ENCODE measurements around the gene ASB1.

ASB1 gene

GRCh38 chr2:238413368-238413767, 13.4 kb upstream of the ASB1 start:
- H4K12ac ChIP-seq (ENCODE audit: low read depth, low read length): no peak overlapping the region
- no peak overlapping the region for H2BK12ac ChIP-seq (ENCODE audit: low read length)
- H3K36me3 ChIP-seq (ENCODE audit: control insufficient read depth in 1 of 2, insufficient read depth in 2 of 2, low read length in 2 of 2): no peaks in the 10 kb centered on the region
- no peak overlapping the region for H3K27ac ChIP-seq (ENCODE audit: low read depth, low read length)
- H3K4me2 ChIP-seq (ENCODE audit: low read length): no peak overlapping the region
- no peak overlapping the region for H3K4me3 ChIP-seq (ENCODE audit: low read depth, low read length)
- peak in 1 of 2 donors; percentile 8 for DNase-seq
- no peak overlapping the region for H2BK120ac ChIP-seq (ENCODE audit: insufficient read depth, low read length, poor library complexity)
- H4K91ac ChIP-seq (ENCODE audit: low read depth, low read length): no peak overlapping the region
- no peak overlapping the region for H3K9ac ChIP-seq (ENCODE audit: low read length)
- no peaks in the 10 kb centered on the region for H3K79me1 ChIP-seq (ENCODE audit: low read length)
- no peak overlapping the region for H2AFZ ChIP-seq (ENCODE audit: insufficient read depth, low read length, poor library complexity)
- H2AK5ac ChIP-seq (ENCODE audit: low read length): no peak overlapping the region
- peaks cover 2 to 6% of the 10 kb centered on the region in 2 experiments for H3K4me1 ChIP-seq (ENCODE audit: control insufficient read depth in 1 of 2, insufficient read depth in 2 of 2, low read length in 2 of 2)
- H3K18ac ChIP-seq (ENCODE audit: low read length): no peak overlapping the region
- WGBS (ENCODE audit: extremely low coverage, insufficient coverage, insufficient read length): no CpG with 5 or more reads among the region's 2 CpGs
- no peaks in the 10 kb centered on the region for H3K79me2 ChIP-seq (ENCODE audit: control insufficient read depth, insufficient read depth, low read length, poor library complexity)
- no peak overlapping the region for H2BK5ac ChIP-seq (ENCODE audit: low read depth, low read length, poor library complexity)
- no peaks in the 10 kb centered on the region for H3K9me3 ChIP-seq (ENCODE audit: insufficient read depth, low read depth, low read length)
- no peak overlapping the region for H4K8ac ChIP-seq (ENCODE audit: low read depth, low read length)
- H3K4ac ChIP-seq (ENCODE audit: low read depth, low read length): no peak overlapping the region
- no peak overlapping the region for H3K14ac ChIP-seq (ENCODE audit: low read length)
- no peaks in the 10 kb centered on the region for H3K27me3 ChIP-seq (ENCODE audit: insufficient read depth, low read length)
- no peak overlapping the region for H3K23ac ChIP-seq (ENCODE audit: low read length)

GRCh38 chr2:238415036-238415764, 11.5 kb upstream of the ASB1 start:
- no peak overlapping the region for H2AK5ac ChIP-seq (ENCODE audit: low read length)
- DNase-seq: no peak

GRCh38 chr2:238415893-238416292, 10.8 kb upstream of the ASB1 start:
- no peaks in the 10 kb centered on the region for H3K9me3 ChIP-seq (ENCODE audit: insufficient read depth, low read depth, low read length)
- no CpG with 5 or more reads among the region's 5 CpGs for WGBS (ENCODE audit: extremely low coverage, insufficient coverage, insufficient read length)

More at GRCh38 chr2:238415036-238415764, 11.5 kb upstream of the ASB1 start:
- Histone ChIP-seq H3K79me1 (ENCODE audit: low read length) (no peaks in the 10 kb centered on the region), H3K79me2 (ENCODE audit: control insufficient read depth, insufficient read depth, low read length, poor library complexity) (no peaks in the 10 kb centered on the region), H2AFZ (ENCODE audit: insufficient read depth, low read length, poor library complexity) (no peak overlapping the region), H3K23ac (ENCODE audit: low read length) (no peak overlapping the region), H3K4ac (ENCODE audit: low read depth, low read length) (no peak overlapping the region), H3K9ac (ENCODE audit: low read length) (no peak overlapping the region), H4K91ac (ENCODE audit: low read depth, low read length) (no peak overlapping the region), H2BK12ac (ENCODE audit: low read length) (no peak overlapping the region), H3K36me3 (ENCODE audit: control insufficient read depth in 1 of 2, insufficient read depth in 2 of 2, low read length in 2 of 2) (no peaks in the 10 kb centered on the region), H3K9me3 (ENCODE audit: insufficient read depth, low read depth, low read length) (no peaks in the 10 kb centered on the region), H3K14ac (ENCODE audit: low read length) (no peak overlapping the region), H3K18ac (ENCODE audit: low read length) (no peak overlapping the region), H3K27ac (ENCODE audit: low read depth, low read length) (no peak overlapping the region), H4K8ac (ENCODE audit: low read depth, low read length) (peak overlapping the region; percentile 42), H2BK5ac (ENCODE audit: low read depth, low read length, poor library complexity) (no peak overlapping the region), H2BK120ac (ENCODE audit: insufficient read depth, low read length, poor library complexity) (no peak overlapping the region), H4K12ac (ENCODE audit: low read depth, low read length) (peak overlapping the region; percentile 58), H3K4me3 (ENCODE audit: low read depth, low read length) (no peak overlapping the region), H3K4me1 (ENCODE audit: control insufficient read depth in 1 of 2, insufficient read depth in 2 of 2, low read length in 2 of 2) (peaks cover 2 to 6% of the 10 kb centered on the region in 2 experiments), H3K27me3 (ENCODE audit: insufficient read depth, low read length) (no peaks in the 10 kb centered on the region), H3K4me2 (ENCODE audit: low read length) (no peak overlapping the region)
- WGBS (ENCODE audit: extremely low coverage, insufficient coverage, insufficient read length): no CpG with 5 or more reads among the region's 12 CpGs

GRCh38 chr2:238418196-238418998, 8.3 kb upstream of the ASB1 start:
- Histone ChIP-seq H3K4ac (ENCODE audit: low read depth, low read length) (no peak overlapping the region), H2AK5ac (ENCODE audit: low read length) (no peak overlapping the region), H2BK120ac (ENCODE audit: insufficient read depth, low read length, poor library complexity) (no peak overlapping the region), H2AFZ (ENCODE audit: insufficient read depth, low read length, poor library complexity) (no peak overlapping the region), H3K18ac (ENCODE audit: low read length) (no peak overlapping the region), H3K9ac (ENCODE audit: low read length) (no peak overlapping the region), H3K9me3 (ENCODE audit: insufficient read depth, low read depth, low read length) (no peaks in the 10 kb centered on the region), H3K79me1 (ENCODE audit: low read length) (no peaks in the 10 kb centered on the region), H2BK12ac (ENCODE audit: low read length) (no peak overlapping the region), H3K4me3 (ENCODE audit: low read depth, low read length) (no peak overlapping the region), H4K12ac (ENCODE audit: low read depth, low read length) (no peak overlapping the region), H2BK5ac (ENCODE audit: low read depth, low read length, poor library complexity) (no peak overlapping the region), H4K8ac (ENCODE audit: low read depth, low read length) (no peak overlapping the region), H4K91ac (ENCODE audit: low read depth, low read length) (no peak overlapping the region), H3K27ac (ENCODE audit: low read depth, low read length) (no peak overlapping the region), H3K4me2 (ENCODE audit: low read length) (no peak overlapping the region), H3K14ac (ENCODE audit: low read length) (no peak overlapping the region), H3K79me2 (ENCODE audit: control insufficient read depth, insufficient read depth, low read length, poor library complexity) (no peaks in the 10 kb centered on the region), H3K27me3 (ENCODE audit: insufficient read depth, low read length) (no peaks in the 10 kb centered on the region), H3K36me3 (ENCODE audit: control insufficient read depth in 1 of 2, insufficient read depth in 2 of 2, low read length in 2 of 2) (no peaks in the 10 kb centered on the region), H3K23ac (ENCODE audit: low read length) (no peak overlapping the region), H3K4me1 (ENCODE audit: control insufficient read depth in 1 of 2, insufficient read depth in 2 of 2, low read length in 2 of 2) (peaks cover 2 to 6% of the 10 kb centered on the region in 2 experiments)
- DNase-seq: no peak
- no CpG with 5 or more reads among the region's 6 CpGs for WGBS (ENCODE audit: extremely low coverage, insufficient coverage, insufficient read length)

More at GRCh38 chr2:238415893-238416292, 10.8 kb upstream of the ASB1 start:
- Histone ChIP-seq H2AK5ac (ENCODE audit: low read length) (no peak overlapping the region), H3K79me1 (ENCODE audit: low read length) (no peaks in the 10 kb centered on the region), H4K91ac (ENCODE audit: low read depth, low read length) (no peak overlapping the region), H3K27me3 (ENCODE audit: insufficient read depth, low read length) (no peaks in the 10 kb centered on the region), H3K23ac (ENCODE audit: low read length) (no peak overlapping the region), H4K8ac (ENCODE audit: low read depth, low read length) (no peak overlapping the region), H3K4me2 (ENCODE audit: low read length) (no peak overlapping the region), H2BK5ac (ENCODE audit: low read depth, low read length, poor library complexity) (no peak overlapping the region), H3K18ac (ENCODE audit: low read length) (no peak overlapping the region), H3K4me1 (ENCODE audit: control insufficient read depth in 1 of 2, insufficient read depth in 2 of 2, low read length in 2 of 2) (peaks cover 2 to 6% of the 10 kb centered on the region in 2 experiments), H4K12ac (ENCODE audit: low read depth, low read length) (no peak overlapping the region), H3K14ac (ENCODE audit: low read length) (no peak overlapping the region), H3K36me3 (ENCODE audit: control insufficient read depth in 1 of 2, insufficient read depth in 2 of 2, low read length in 2 of 2) (no peaks in the 10 kb centered on the region), H2BK120ac (ENCODE audit: insufficient read depth, low read length, poor library complexity) (no peak overlapping the region), H2AFZ (ENCODE audit: insufficient read depth, low read length, poor library complexity) (no peak overlapping the region), H2BK12ac (ENCODE audit: low read length) (no peak overlapping the region), H3K27ac (ENCODE audit: low read depth, low read length) (no peak overlapping the region), H3K79me2 (ENCODE audit: control insufficient read depth, insufficient read depth, low read length, poor library complexity) (no peaks in the 10 kb centered on the region), H3K9ac (ENCODE audit: low read length) (no peak overlapping the region), H3K4me3 (ENCODE audit: low read depth, low read length) (no peak overlapping the region), H3K4ac (ENCODE audit: low read depth, low read length) (no peak overlapping the region)
- no peak for DNase-seq

Data from trophoblast cell (in vitro differentiated cells and primary cell).